HepG2 (cell line): ENCODE data around the gene UQCR10. TPM values are rescaled to one million over a fixed set of nuclear protein-coding genes. Genes with fewer than 3 reads are reported as not detected.

ENCODE experiments used
- ATAC-seq: fragments of 200-7000 bp; cut with Tn5 transposase; 3 replicates; pipeline ENCODE4 v1.9.1; 2020; ENCODE audit warnings: mild to moderate bottlenecking, moderate library complexity
- BruUV-seq: library from RNA; stranded (reverse); fragments of 400-500 nt; replicated peaks from 2 replicates; lab custom pipeline; 2021; lab: Mats Ljungman, UMichigan
- CTCF ChIA-PET: fragments of 300-600 bp; formaldehyde crosslinking; extraction: SDS; loops from one replicate; lab custom pipeline; 2021; ENCODE audit warnings: low total read pairs, inconsistent platforms, low intra/inter-chr PET ratio; lab: Yijun Ruan, JAX
- POLR2A ChIA-PET: fragments of 350-600 bp; sonication (Branson Sonifier 250); formaldehyde crosslinking; loops from one replicate; lab custom pipeline; 2020; ENCODE audit warnings: antibody characterized with exemption, inconsistent platforms; lab: Yijun Ruan, JAX
- DNase-seq: peaks from one replicate; pipeline ENCODE4 v3.0.0-alpha.2; 2015; ENCODE audit warnings: low spot score
- FAIRE-seq: peaks from 3 replicates; lab custom pipeline; 2011; peaks lifted over from hg19 to GRCh38; lab: Jason Lieb, UNC
- H2AFZ ChIP-seq: one replicate; pipeline ENCODE4 v1.6.1; 2011; ENCODE audit warnings: low read length, inconsistent platforms
- H3K27ac ChIP-seq: fragments of 300-600 bp; 3 replicates; pipeline ENCODE4 v1.8.0; 2011; ENCODE audit warnings: mixed run types, mild to moderate bottlenecking, mixed read lengths, low read length, inconsistent platforms; ENCODE audit not compliant: insufficient read depth; ENCODE audit errors: extremely low read length
- H3K27me3 ChIP-seq, 2 experiments: fragments of 200-600 bp in 1 of 2; 2 replicates in 1 of 2; 3 replicates in 1 of 2; pipeline versions ENCODE4 v1.6.0 to v1.8.0; 2011; ENCODE audit warnings: low read length in 2 of 2, mild to moderate bottlenecking in 2 of 2, moderate library complexity in 2 of 2, inconsistent platforms in 1 of 2; ENCODE audit not compliant: insufficient read depth in 2 of 2, control insufficient read depth in 1 of 2
- H3K36me3 ChIP-seq, 2 experiments: fragments of 200-600 bp in 1 of 2; replicated peaks in 1 of 2; 2 replicates in 1 of 2; 3 replicates in 1 of 2; pipeline versions ENCODE4 v1.5.1 to v1.8.0; 2011; ENCODE audit warnings: low read length in 2 of 2, inconsistent platforms in 1 of 2; ENCODE audit not compliant: insufficient read depth in 2 of 2, control insufficient read depth in 1 of 2
- H3K4me1 ChIP-seq: 2 replicates; pipeline ENCODE4 v1.5.1; 2012; ENCODE audit warnings: low read length, inconsistent platforms; ENCODE audit not compliant: insufficient read depth
- H3K4me2 ChIP-seq: 2 replicates; pipeline ENCODE4 v1.6.0; 2011; ENCODE audit warnings: low read depth, low read length, inconsistent platforms
- H3K4me3 ChIP-seq, 3 experiments: fragments of 200-600 bp in 1 of 3; sonication (generic), shearing (Covaris generic) in 1 of 3; replicated peaks in 1 of 3; 2 replicates each; pipeline ENCODE4 v1.5.1; 2011 to 2016; ENCODE audit warnings: low read length in 3 of 3, inconsistent platforms in 2 of 3, low read depth in 2 of 3, mild to moderate bottlenecking in 2 of 3, control low read depth in 1 of 3, mixed read lengths in 1 of 3; ENCODE audit not compliant: insufficient read depth in 1 of 3
- H3K79me2 ChIP-seq: one replicate; pipeline ENCODE4 v1.6.1; 2011; ENCODE audit warnings: low read length, inconsistent platforms; ENCODE audit not compliant: insufficient read depth
- H3K9ac ChIP-seq: 2 replicates; pipeline ENCODE4 v1.6.0; 2011; ENCODE audit warnings: mild to moderate bottlenecking, low read depth, low read length, inconsistent platforms; ENCODE audit not compliant: insufficient read depth
- H3K9me3 ChIP-seq: 2 replicates; pipeline ENCODE4 v1.5.1; 2012; ENCODE audit warnings: mild to moderate bottlenecking, low read length
- H4K20me1 ChIP-seq: 2 replicates; pipeline ENCODE4 v1.6.0; 2011; ENCODE audit warnings: inconsistent platforms, mild to moderate bottlenecking, low read length, moderate library complexity; ENCODE audit not compliant: insufficient read depth
- DMAP1 ChIP-seq: IDR thresholded peaks from 2 replicates; pipeline ENCODE4 v1.6.1; 2016
- FOXK1 ChIP-seq: sonication (generic); formaldehyde crosslinking; IDR thresholded peaks from 2 replicates; pipeline ENCODE4 v1.4.0; 2020; ENCODE audit warnings: low read depth, missing genetic modification reagents, borderline replicate concordance
- GRHL1 ChIP-seq: sonication (generic); formaldehyde crosslinking; conservative IDR thresholded peaks from 2 replicates; pipeline ENCODE4 v1.8.0; 2022; ENCODE audit warnings: missing genetic modification reagents
- MAFF ChIP-seq: IDR thresholded peaks from 2 replicates; pipeline ENCODE4 v1.6.1; 2011; ENCODE audit warnings: low read depth, low read length, improper control_type of control experiment
- MED1 ChIP-seq: sonication (generic); formaldehyde crosslinking; IDR thresholded peaks from 2 replicates; pipeline ENCODE4 v1.4.0; 2020; ENCODE audit warnings: missing genetic modification reagents
- THAP11 ChIP-seq: IDR thresholded peaks from 2 replicates; pipeline ENCODE4 v1.6.1; 2016; ENCODE audit warnings: missing biosample characterization, missing genetic modification reagents
- THRA ChIP-seq: sonication (generic); formaldehyde crosslinking; IDR thresholded peaks from 2 replicates; pipeline ENCODE4 v1.4.0; 2020; ENCODE audit warnings: missing genetic modification reagents, borderline replicate concordance
- ZBTB1 ChIP-seq: sonication (generic); formaldehyde crosslinking; IDR thresholded peaks from 2 replicates; pipeline ENCODE4 v1.4.0; 2020; ENCODE audit warnings: missing genetic modification reagents, borderline replicate concordance
- ZBTB46 ChIP-seq: sonication (generic); formaldehyde crosslinking; IDR thresholded peaks from 2 replicates; pipeline ENCODE4 v1.4.0; 2020; ENCODE audit warnings: mild to moderate bottlenecking, missing genetic modification reagents, borderline replicate concordance
- ZBTB7B ChIP-seq: sonication (generic); formaldehyde crosslinking; IDR thresholded peaks from 2 replicates; pipeline ENCODE4 v1.4.0; 2020; ENCODE audit warnings: missing genetic modification reagents
- ZMAT5 ChIP-seq: sonication (generic); formaldehyde crosslinking; IDR thresholded peaks from 2 replicates; pipeline ENCODE4 v1.5.0; 2020; ENCODE audit warnings: mild to moderate bottlenecking, low read depth, missing genetic modification reagents, borderline replicate concordance
- ZNF83 ChIP-seq: sonication (generic); formaldehyde crosslinking; IDR thresholded peaks from 2 replicates; pipeline ENCODE4 v1.4.0; 2020; ENCODE audit warnings: missing genetic modification reagents, mild to moderate bottlenecking, borderline replicate concordance
- ZSCAN30 ChIP-seq: sonication (generic); formaldehyde crosslinking; IDR thresholded peaks from 2 replicates; pipeline ENCODE4 v1.5.0; 2020; ENCODE audit warnings: mild to moderate bottlenecking, missing genetic modification reagents
- WGBS: methylation state at CpG from one replicate; pipeline ENCODE4 v1.1.6; 2017; ENCODE audit warnings: low lambda C conversion rate; 5-methylcytosine and 5-hydroxymethylcytosine counted together
- in situ Hi-C: cut with HindIII; loops from 2 replicates; pipeline ENCODE4 v1.10.0; 2017; ENCODE audit warnings: low pct_unique_long_range_greater_than_20kb; ENCODE audit not compliant: extremely low pct_ligation_motif_present
- intact Hi-C: fragments of 100-400 bp; cut with micrococcal nuclease; formaldehyde crosslinking; loops from one replicate; pipeline ENCODE4 v1.10.0; 2022; ENCODE audit not compliant: unreplicated experiment
- polyA plus RNA-seq, 8 experiments: library from polyadenylated mRNA; depleted of rRNA in 3 of 8; stranded (reverse) in 7 of 8; unstranded in 1 of 8; fragments of >200 nt; fragmentation: Illumina TruSeq in 4 of 8; extraction: Trizol in 4 of 8; gene quantifications; 2 replicates each; pipeline versions ENCODE4 v1.2.1 to v1.2.3, GENCODE V29; 2011 to 2016; ENCODE audit warnings: low read depth in 4 of 8, missing spikeins in 1 of 8, mixed read lengths in 1 of 8; ENCODE audit not compliant: insufficient read depth in 1 of 8
- total RNA-seq, 5 experiments: library from RNA; depleted of rRNA; stranded (reverse); fragments of >200 nt; fragmentation: Illumina TruSeq; extraction: Trizol; gene quantifications; 2 replicates each; pipeline ENCODE4 v1.2.3, GENCODE V29; 2016; ENCODE audit warnings: low read depth in 1 of 5

Gene UQCR10
- total and polyA plus RNA-seq, 2 of the 13 experiments (the other 11 are each of a cell fraction or from before 2014, with no cell fraction given) = 225 to 232 TPM

- FAIRE-seq (no peak), DNase-seq (no peak), ATAC-seq (no peak)
- intact Hi-C loops = no loop called here
- BruUV-seq = no TSS peak
- TF ChIP-seq THAP11 (CRISPR knock-in tag) = no peak
- no peak for TF ChIP-seq MED1 (CRISPR knock-in tag)
- no peak for TF ChIP-seq DMAP1 (CRISPR knock-in tag)
- TF ChIP-seq ZSCAN30 (CRISPR knock-in tag) = no peak
- no peak for TF ChIP-seq ZBTB46 (CRISPR knock-in tag)
- TF ChIP-seq ZBTB7B = no peak
- TF ChIP-seq GRHL1 = no peak
- TF ChIP-seq MAFF = no peak
- no peak for TF ChIP-seq THRA (CRISPR knock-in tag)
- no peak for TF ChIP-seq ZNF83 (CRISPR knock-in tag)
- TF ChIP-seq ZBTB1 (CRISPR knock-in tag) = no peak
- TF ChIP-seq ZMAT5 = no peak
- TF ChIP-seq FOXK1 (CRISPR knock-in tag) = no peak
- Histone ChIP-seq H3K4me3 (no peak overlapping the region), H3K9me3 (no peaks in the 10 kb centered on the region), H3K27ac (no peak overlapping the region), H3K4me1 (peaks cover 15% of the 10 kb centered on the region; the same call in 1 of the 2 replicates), H3K36me3 (no peaks in the 10 kb centered on the region; a peak in 1 of 5 replicates), H2AFZ (no peak overlapping the region), H4K20me1 (no peaks in the 10 kb centered on the region), H3K27me3 (no peaks in the 10 kb centered on the region), H3K4me2 (no peak overlapping the region), H3K79me2 (no peaks in the 10 kb centered on the region), H3K9ac (no peak overlapping the region)
- CTCF ChIA-PET = no interaction called here
- WGBS = 74% methylated on average over 5 of the region's 16 CpGs
- POLR2A ChIA-PET = interaction anchor here (1.2 kb wide), 1 partner anchor 13 kb away, joined by 3 read pairs; the partner anchor contains the start of genes UQCR10 and ZMAT5
- in situ Hi-C loops = no loop called here
Observed at GRCh38 chr22:29753808-29754657, 13.1 kb upstream of the UQCR10 start.
